ENCODE results near the gene ELL. TPM values are rescaled to one million over a fixed set of nuclear protein-coding genes. Genes with fewer than 3 reads are reported as not detected.

The ELL gene
- total RNA-seq, 2 donors from 2014 or later: 10.7 to 44.4 TPM

DNA sequence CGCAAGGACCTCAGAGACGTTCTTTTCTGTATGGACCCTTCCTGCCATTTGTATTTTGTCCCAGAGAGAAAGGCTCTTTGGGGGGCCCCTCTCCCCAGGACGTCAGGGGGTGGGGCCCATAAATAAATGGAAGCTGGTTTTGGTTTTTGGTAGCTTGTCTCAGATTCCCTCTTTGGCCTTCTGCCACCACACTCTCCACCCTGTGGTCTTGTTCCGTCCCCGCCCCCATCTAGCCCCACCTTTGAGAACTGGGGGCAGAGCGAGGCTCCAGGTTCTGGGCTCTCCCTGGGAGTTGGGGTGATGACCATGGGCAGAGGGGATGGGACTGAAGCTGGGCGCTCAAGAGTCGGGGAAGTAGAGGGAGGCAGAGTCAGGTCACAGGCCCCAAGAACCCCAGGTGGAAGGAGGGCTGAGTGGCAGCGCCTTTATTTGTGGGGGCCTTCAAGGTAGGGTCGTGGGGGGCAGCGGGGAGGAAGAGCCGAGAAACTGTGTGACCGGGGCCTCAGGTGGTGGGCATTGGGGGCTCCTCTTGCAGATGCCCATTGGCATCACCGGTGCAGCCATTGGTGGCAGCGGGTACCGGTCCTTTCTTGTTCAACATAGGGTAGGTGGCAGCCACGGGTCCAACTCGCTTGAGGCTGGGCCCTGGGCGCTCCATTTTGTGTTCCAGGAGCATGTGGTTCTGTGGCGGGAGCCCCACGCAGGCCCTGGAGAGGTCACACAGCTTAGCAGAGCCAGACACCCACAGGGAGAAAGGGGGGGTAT, 87.3 kb downstream of the ELL start:
- 73% methylated on average over 18 of the region's 21 CpGs for WGBS
- no peak for TF ChIP-seq POLR2A (IDR thresholded peaks at IDR 0.05)
- TF ChIP-seq POLR2AphosphoS5 (IDR thresholded peaks at IDR 0.05): no peak
- TF ChIP-seq, protein P1, sequence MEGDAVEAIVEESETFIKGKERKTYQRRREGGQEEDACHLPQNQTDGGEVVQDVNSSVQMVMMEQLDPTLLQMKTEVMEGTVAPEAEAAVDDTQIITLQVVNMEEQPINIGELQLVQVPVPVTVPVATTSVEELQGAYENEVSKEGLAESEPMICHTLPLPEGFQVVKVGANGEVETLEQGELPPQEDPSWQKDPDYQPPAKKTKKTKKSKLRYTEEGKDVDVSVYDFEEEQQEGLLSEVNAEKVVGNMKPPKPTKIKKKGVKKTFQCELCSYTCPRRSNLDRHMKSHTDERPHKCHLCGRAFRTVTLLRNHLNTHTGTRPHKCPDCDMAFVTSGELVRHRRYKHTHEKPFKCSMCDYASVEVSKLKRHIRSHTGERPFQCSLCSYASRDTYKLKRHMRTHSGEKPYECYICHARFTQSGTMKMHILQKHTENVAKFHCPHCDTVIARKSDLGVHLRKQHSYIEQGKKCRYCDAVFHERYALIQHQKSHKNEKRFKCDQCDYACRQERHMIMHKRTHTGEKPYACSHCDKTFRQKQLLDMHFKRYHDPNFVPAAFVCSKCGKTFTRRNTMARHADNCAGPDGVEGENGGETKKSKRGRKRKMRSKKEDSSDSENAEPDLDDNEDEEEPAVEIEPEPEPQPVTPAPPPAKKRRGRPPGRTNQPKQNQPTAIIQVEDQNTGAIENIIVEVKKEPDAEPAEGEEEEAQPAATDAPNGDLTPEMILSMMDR (IDR thresholded peaks at IDR 0.05): no peak
- Histone ChIP-seq H3K4me1 (replicated peaks) (peaks cover 2% of the 10 kb centered on the region), H3K27ac (peak overlapping the region; percentile 71 to 73), H3K36me3 (no peaks in the 10 kb centered on the region), H3K27me3 (replicated peaks; ENCODE audit: insufficient read depth) (no peaks in the 10 kb centered on the region), H3K9me3 (no peaks in the 10 kb centered on the region), H3K4me3 (peak overlapping the region in 1 of 2 donors; percentile 43)
- DNase-seq (ENCODE audit: low spot score): no peak
- intact Hi-C loops (cut with DNase I): no loop called here

DNA sequence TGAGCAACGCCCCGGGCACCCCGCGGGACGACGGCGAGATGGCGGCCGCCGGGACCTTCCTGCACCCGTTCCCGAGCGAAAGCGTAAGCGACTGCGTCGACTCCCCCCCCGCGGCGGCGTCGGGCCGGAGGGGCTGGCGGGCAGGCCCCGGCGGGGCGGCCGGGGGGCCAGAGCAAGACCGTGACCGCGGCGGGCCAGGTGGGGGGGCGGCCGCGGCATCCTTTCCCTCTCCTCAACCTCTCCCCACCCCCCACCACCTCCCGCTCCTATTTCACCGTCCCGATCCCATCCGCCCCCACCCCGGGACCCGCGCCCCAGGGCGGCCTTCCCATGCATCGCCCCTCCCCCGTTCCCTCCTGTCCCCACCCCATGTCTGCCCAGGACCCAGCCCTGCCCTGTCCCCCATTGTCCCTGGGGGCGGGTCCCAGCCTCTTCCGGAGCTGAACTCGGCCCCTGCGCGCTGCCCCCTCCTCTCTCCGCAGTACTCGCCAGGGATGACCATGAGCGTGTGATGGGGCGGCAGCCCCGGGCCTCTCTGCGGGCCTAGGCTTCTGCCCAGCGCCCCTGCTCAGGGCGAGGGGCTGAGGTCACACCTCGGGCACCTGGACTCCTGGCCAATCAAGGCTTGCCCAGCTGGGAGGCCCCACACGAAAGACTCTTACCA, 88.0 kb downstream of the ELL start:
- Histone ChIP-seq H3K9me3 (no peaks in the 10 kb centered on the region), H3K4me1 (replicated peaks) (peaks cover 2% of the 10 kb centered on the region), H3K27ac (peak overlapping the region; percentile 71 to 73), H3K27me3 (replicated peaks; ENCODE audit: insufficient read depth) (no peaks in the 10 kb centered on the region), H3K4me3 (peak overlapping the region; percentile 43 to 47), H3K36me3 (no peaks in the 10 kb centered on the region)
- DNase-seq (ENCODE audit: low spot score): no peak
- WGBS: 10% methylated on average over 21 of the region's 60 CpGs
- TF ChIP-seq, protein P1 (IDR thresholded peaks at IDR 0.05): no peak
- TF ChIP-seq POLR2AphosphoS5 (IDR thresholded peaks at IDR 0.05): no peak
- TF ChIP-seq POLR2A (IDR thresholded peaks at IDR 0.05): no peak
- intact Hi-C loops (cut with DNase I): no loop called here

DNA sequence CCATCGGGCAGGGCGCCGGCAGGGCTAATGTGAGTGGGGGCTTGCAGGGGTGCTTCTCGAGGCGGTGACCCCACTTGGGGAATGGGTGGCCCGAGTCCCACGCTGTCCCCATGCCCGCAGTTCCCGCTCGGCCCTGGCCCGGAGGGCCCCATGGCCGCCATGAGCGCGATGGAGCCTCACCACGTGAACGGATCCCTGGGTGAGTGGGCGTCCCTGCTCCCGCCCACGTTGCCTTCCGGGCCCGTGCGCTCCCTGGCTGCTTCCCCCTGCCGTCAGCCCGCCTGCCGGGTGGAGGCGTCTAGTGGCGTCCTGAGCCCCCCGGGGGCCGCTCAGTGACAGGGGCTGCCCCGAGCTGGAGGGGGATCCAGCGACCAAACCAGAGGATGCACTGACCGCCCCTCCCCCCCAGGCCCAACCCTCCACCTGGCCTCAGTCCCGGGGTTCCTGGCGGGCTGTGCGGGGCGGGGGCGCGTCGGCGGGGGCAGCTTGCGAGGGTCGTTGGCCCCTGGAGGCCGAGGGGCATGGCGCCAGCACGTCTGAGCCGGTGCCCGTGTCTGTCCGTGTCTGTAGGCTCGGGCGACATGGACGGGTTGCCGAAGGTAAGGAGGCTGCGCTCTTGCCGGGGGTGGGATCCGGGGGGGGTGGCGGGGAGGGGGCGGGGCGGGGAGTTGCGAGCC, 88.7 kb downstream of the ELL start:
- Histone ChIP-seq H3K36me3 (no peaks in the 10 kb centered on the region), H3K4me3 (peak overlapping the region; percentile 43 to 47), H3K9me3 (no peaks in the 10 kb centered on the region), H3K4me1 (replicated peaks) (peaks cover 2% of the 10 kb centered on the region), H3K27me3 (replicated peaks; ENCODE audit: insufficient read depth) (no peaks in the 10 kb centered on the region), H3K27ac (peak overlapping the region; percentile 71 to 73)
- 17% methylated on average over 19 of the region's 59 CpGs for WGBS
- no peak for DNase-seq (ENCODE audit: low spot score)
- no peak for TF ChIP-seq POLR2AphosphoS5 (IDR thresholded peaks at IDR 0.05)
- TF ChIP-seq, protein P1 (IDR thresholded peaks at IDR 0.05): no peak
- TF ChIP-seq POLR2A (IDR thresholded peaks at IDR 0.05): no peak
- intact Hi-C loops (cut with DNase I): no loop called here

DNA sequence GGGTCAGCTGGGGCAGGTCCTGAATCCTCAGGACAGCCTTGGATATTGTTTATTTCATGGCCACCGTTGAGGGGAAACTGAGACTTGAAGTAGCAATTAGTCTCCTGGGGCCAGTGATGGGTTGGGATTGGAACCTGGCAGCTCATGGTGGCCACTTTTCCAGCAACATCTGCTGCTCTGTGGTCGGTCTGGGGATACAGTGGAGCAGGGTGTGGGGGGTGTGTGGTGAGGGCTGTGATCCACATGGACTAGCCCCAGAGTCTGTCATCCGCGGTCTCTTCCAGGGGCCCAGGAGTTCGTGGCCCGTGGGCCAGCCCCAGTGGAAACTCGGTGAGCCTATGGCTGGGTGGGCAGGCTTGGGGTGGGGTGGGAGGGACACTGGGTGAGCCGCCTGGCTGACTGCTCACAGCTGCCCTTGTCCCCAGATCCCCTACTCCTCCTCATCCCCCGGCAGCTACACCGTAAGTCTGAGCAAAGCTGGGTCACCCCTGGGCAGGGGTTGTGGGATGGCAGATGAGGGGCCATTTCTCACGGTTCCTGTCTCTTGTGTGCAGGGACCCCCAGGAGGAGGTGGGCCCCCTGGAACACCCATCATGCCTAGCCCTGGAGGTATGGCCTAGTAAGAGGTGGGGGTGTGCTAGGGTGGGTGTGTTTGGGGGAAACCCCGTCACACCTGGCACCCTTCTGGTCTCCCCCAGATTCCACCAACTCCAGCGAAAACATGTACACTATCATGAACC, 89.4 kb downstream of the ELL start:
- Histone ChIP-seq H3K4me3 (peak overlapping the region; percentile 43 to 47), H3K4me1 (replicated peaks) (peaks cover 2% of the 10 kb centered on the region), H3K9me3 (no peaks in the 10 kb centered on the region), H3K27ac (peak overlapping the region; percentile 71 to 73), H3K27me3 (replicated peaks; ENCODE audit: insufficient read depth) (no peaks in the 10 kb centered on the region), H3K36me3 (no peaks in the 10 kb centered on the region)
- WGBS: 67% methylated on average over 13 of the region's 13 CpGs
- no peak for DNase-seq (ENCODE audit: low spot score)
- intact Hi-C loops (cut with DNase I): no loop called here
- TF ChIP-seq, protein P1 (IDR thresholded peaks at IDR 0.05): no peak
- TF ChIP-seq POLR2AphosphoS5 (IDR thresholded peaks at IDR 0.05) (no peak), POLR2A (IDR thresholded peaks at IDR 0.05) (no peak)
